Duodenal mucosa (tissue), 2 donors: ENCODE data around the gene SLC39A11.

ENCODE experiments used
- H3K27ac ChIP-seq: one replicate; pipeline ENCODE4 v1.7.0; 2013; ENCODE audit warnings: low read depth, low read length
- H3K27me3 ChIP-seq, 2 donors: one replicate each; pipeline ENCODE4 v1.7.0; 2013; ENCODE audit warnings: low read length in 2 of 2, control low read depth in 1 of 2; ENCODE audit not compliant: insufficient read depth in 2 of 2, control insufficient read depth in 1 of 2
- H3K36me3 ChIP-seq, 2 donors: one replicate each; pipeline ENCODE4 v1.7.0; 2013; ENCODE audit warnings: low read length in 2 of 2, control low read depth in 1 of 2; ENCODE audit not compliant: insufficient read depth in 2 of 2, control insufficient read depth in 1 of 2
- H3K4me1 ChIP-seq, 2 donors: one replicate each; pipeline ENCODE4 v1.7.0; 2013; ENCODE audit warnings: low read length in 2 of 2, control low read depth in 1 of 2; ENCODE audit not compliant: insufficient read depth in 2 of 2, control insufficient read depth in 1 of 2
- H3K4me3 ChIP-seq, 2 donors: one replicate each; pipeline ENCODE4 v1.7.0; 2013; ENCODE audit warnings: low read length in 2 of 2, low read depth in 1 of 2
- H3K9ac ChIP-seq, 2 donors: one replicate each; pipeline ENCODE4 v1.7.0; 2013; ENCODE audit warnings: low read length in 2 of 2, low read depth in 1 of 2
- H3K9me3 ChIP-seq, 2 donors: one replicate each; pipeline ENCODE4 v1.7.0; 2013; ENCODE audit warnings: low read length in 2 of 2, control low read depth in 1 of 2; ENCODE audit not compliant: control insufficient read depth in 1 of 2

Gene SLC39A11

GRCh38 chr17:72971226-72971880, 121.1 kb downstream of the SLC39A11 start:
- Histone ChIP-seq H3K27ac (no peak overlapping the region), H3K9ac (no peak overlapping the region), H3K36me3 (no peaks in the 10 kb centered on the region), H3K9me3 (no peaks in the 10 kb centered on the region), H3K27me3 (no peaks in the 10 kb centered on the region), H3K4me3 (no peak overlapping the region), H3K4me1 (no peaks in the 10 kb centered on the region)

GRCh38 chr17:72970797-72971196, 121.7 kb downstream of the SLC39A11 start:
- Histone ChIP-seq H3K27me3 (no peaks in the 10 kb centered on the region), H3K36me3 (no peaks in the 10 kb centered on the region), H3K9ac (no peak overlapping the region), H3K9me3 (no peaks in the 10 kb centered on the region), H3K27ac (no peak overlapping the region), H3K4me1 (no peaks in the 10 kb centered on the region), H3K4me3 (no peak overlapping the region)

- no peaks in the 10 kb centered on the region for H3K36me3 ChIP-seq
- no peak overlapping the region for H3K27ac ChIP-seq
- H3K9ac ChIP-seq, result no peak overlapping the region
- H3K4me3 ChIP-seq, result no peak overlapping the region
- no peaks in the 10 kb centered on the region for H3K9me3 ChIP-seq
- H3K27me3 ChIP-seq, result no peaks in the 10 kb centered on the region
- no peaks in the 10 kb centered on the region for H3K4me1 ChIP-seq
These were observed 122.2 kb downstream of the SLC39A11 start for GRCh38 chr17:72970246-72970645.

GRCh38 chr17:72969293-72969906, 123.1 kb downstream of the SLC39A11 start:
- Histone ChIP-seq H3K27ac (no peak overlapping the region), H3K4me1 (no peaks in the 10 kb centered on the region), H3K9me3 (no peaks in the 10 kb centered on the region), H3K27me3 (no peaks in the 10 kb centered on the region), H3K4me3 (no peak overlapping the region), H3K36me3 (no peaks in the 10 kb centered on the region), H3K9ac (no peak overlapping the region)

GRCh38 chr17:72968798-72969197, 123.7 kb downstream of the SLC39A11 start:
- Histone ChIP-seq H3K4me3 (no peak overlapping the region), H3K27ac (no peak overlapping the region), H3K27me3 (no peaks in the 10 kb centered on the region), H3K9me3 (no peaks in the 10 kb centered on the region), H3K4me1 (no peaks in the 10 kb centered on the region), H3K36me3 (no peaks in the 10 kb centered on the region), H3K9ac (no peak overlapping the region)

GRCh38 chr17:72967977-72968585, 124.4 kb downstream of the SLC39A11 start:
- no peaks in the 10 kb centered on the region for H3K4me1 ChIP-seq
- H3K27ac ChIP-seq, result no peak overlapping the region
- no peak overlapping the region for H3K9ac ChIP-seq
- H3K36me3 ChIP-seq, result no peaks in the 10 kb centered on the region
- H3K27me3 ChIP-seq, result no peaks in the 10 kb centered on the region
- no peaks in the 10 kb centered on the region for H3K9me3 ChIP-seq
- H3K4me3 ChIP-seq, result no peak overlapping the region

GRCh38 chr17:72967277-72967970, 125.1 kb downstream of the SLC39A11 start:
- H3K9me3 ChIP-seq, result no peaks in the 10 kb centered on the region
- no peak overlapping the region for H3K4me3 ChIP-seq
- H3K4me1 ChIP-seq, result peaks cover 0 to under 1% of the 10 kb centered on the region in 2 donors
- H3K27ac ChIP-seq, result no peak overlapping the region
- H3K9ac ChIP-seq, result no peak overlapping the region
- H3K36me3 ChIP-seq, result no peaks in the 10 kb centered on the region
- no peaks in the 10 kb centered on the region for H3K27me3 ChIP-seq

GRCh38 chr17:72962106-72962505, 130.4 kb downstream of the SLC39A11 start:
- no peaks in the 10 kb centered on the region for H3K9me3 ChIP-seq
- no peaks in the 10 kb centered on the region for H3K36me3 ChIP-seq
- H3K4me3 ChIP-seq, result no peak overlapping the region
- H3K4me1 ChIP-seq, result peaks cover 0 to 6% of the 10 kb centered on the region in 2 donors
- no peak overlapping the region for H3K9ac ChIP-seq
- no peak overlapping the region for H3K27ac ChIP-seq
- H3K27me3 ChIP-seq, result no peaks in the 10 kb centered on the region

- H3K9ac ChIP-seq, result no peak overlapping the region
- H3K36me3 ChIP-seq, result no peaks in the 10 kb centered on the region
- H3K27ac ChIP-seq, result no peak overlapping the region
- H3K27me3 ChIP-seq, result no peaks in the 10 kb centered on the region
- H3K4me3 ChIP-seq, result no peak overlapping the region
- H3K9me3 ChIP-seq, result no peaks in the 10 kb centered on the region
- no peaks in the 10 kb centered on the region for H3K4me1 ChIP-seq
These were observed 136.9 kb downstream of the SLC39A11 start for GRCh38 chr17:72955391-72956140.
